Liver (tissue), 3 donors: Measurements from ENCODE around the gene VDR.

Experiments used
- EGR1 ChIP-seq, 2 donors: IDR thresholded peaks; 2 replicates each; pipeline ENCODE4 v1.6.1; 2016 to 2018; ENCODE audit warnings: antibody characterized with exemption in 2 of 2, low read depth in 2 of 2
- HNF4A ChIP-seq, 2 donors: conservative IDR thresholded peaks; 2 replicates each; pipeline ENCODE4 v1.6.1; 2016; ENCODE audit warnings: antibody characterized with exemption in 2 of 2, mild to moderate bottlenecking in 2 of 2
- NR2F2 ChIP-seq: IDR thresholded peaks from 2 replicates; pipeline ENCODE4 v1.6.1; 2016; ENCODE audit warnings: antibody characterized with exemption
- RXRA ChIP-seq, 2 donors: IDR thresholded peaks; 2 replicates each; pipeline ENCODE4 v1.6.1; 2017 to 2018; ENCODE audit warnings: antibody characterized with exemption in 2 of 2, mild to moderate bottlenecking in 1 of 2
- TF ChIP-seq, protein P1 (sequence below): IDR thresholded peaks from 2 replicates; pipeline ENCODE4 v1.6.1; 2016; ENCODE audit warnings: antibody characterized with exemption
- TF ChIP-seq, protein P2 (sequence below): fragments of 150-350 bp; IDR thresholded peaks from 2 replicates; pipeline ENCODE4 v1.5.1; 2017; ENCODE audit warnings: improper control_type of control experiment, low read depth, low read length; ENCODE audit not compliant: missing input control
- TF ChIP-seq, protein P3 (sequence below): IDR thresholded peaks from 2 replicates; pipeline ENCODE4 v1.6.1; 2016; ENCODE audit warnings: antibody characterized with exemption
- donor health status: healthy.
- donor health status: healthy.

DNA sequence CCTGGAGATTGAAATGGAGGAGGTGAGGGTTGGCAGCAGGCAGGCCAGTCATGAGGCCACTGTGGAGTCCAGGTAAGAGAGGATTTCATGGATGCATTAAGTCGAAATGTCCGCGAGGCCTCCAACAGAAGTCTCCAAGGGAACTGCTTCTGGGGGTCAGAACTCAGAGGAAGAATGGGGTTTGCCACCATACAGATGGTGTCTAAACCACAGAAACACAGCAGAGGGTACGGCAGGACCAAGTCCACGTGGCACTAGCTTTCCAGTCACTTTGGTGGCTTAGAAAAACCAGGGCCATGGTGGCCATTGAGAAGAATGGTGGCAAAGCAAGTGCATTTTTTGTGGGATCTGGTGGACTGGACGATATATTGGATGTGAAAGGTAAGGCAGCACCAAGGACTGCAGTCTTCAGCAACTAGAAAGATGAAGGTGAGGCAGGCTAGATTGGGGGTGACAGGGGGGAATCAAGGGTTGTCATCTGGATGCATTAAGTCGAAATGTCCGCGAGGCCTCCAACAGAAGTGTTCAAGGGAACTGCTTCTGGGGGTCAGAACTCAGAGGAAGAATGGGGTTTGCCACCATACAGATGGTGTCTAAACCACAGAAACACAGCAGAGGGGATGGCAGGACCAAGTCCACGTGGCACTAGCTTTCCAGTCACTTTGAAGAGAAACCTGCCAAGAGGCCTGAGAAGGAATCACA lies 36.1 kb upstream of the VDR start:
- TF ChIP-seq, protein P1, sequence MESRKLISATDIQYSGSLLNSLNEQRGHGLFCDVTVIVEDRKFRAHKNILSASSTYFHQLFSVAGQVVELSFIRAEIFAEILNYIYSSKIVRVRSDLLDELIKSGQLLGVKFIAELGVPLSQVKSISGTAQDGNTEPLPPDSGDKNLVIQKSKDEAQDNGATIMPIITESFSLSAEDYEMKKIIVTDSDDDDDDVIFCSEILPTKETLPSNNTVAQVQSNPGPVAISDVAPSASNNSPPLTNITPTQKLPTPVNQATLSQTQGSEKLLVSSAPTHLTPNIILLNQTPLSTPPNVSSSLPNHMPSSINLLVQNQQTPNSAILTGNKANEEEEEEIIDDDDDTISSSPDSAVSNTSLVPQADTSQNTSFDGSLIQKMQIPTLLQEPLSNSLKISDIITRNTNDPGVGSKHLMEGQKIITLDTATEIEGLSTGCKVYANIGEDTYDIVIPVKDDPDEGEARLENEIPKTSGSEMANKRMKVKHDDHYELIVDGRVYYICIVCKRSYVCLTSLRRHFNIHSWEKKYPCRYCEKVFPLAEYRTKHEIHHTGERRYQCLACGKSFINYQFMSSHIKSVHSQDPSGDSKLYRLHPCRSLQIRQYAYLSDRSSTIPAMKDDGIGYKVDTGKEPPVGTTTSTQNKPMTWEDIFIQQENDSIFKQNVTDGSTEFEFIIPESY = no peak
- TF ChIP-seq, protein P2, sequence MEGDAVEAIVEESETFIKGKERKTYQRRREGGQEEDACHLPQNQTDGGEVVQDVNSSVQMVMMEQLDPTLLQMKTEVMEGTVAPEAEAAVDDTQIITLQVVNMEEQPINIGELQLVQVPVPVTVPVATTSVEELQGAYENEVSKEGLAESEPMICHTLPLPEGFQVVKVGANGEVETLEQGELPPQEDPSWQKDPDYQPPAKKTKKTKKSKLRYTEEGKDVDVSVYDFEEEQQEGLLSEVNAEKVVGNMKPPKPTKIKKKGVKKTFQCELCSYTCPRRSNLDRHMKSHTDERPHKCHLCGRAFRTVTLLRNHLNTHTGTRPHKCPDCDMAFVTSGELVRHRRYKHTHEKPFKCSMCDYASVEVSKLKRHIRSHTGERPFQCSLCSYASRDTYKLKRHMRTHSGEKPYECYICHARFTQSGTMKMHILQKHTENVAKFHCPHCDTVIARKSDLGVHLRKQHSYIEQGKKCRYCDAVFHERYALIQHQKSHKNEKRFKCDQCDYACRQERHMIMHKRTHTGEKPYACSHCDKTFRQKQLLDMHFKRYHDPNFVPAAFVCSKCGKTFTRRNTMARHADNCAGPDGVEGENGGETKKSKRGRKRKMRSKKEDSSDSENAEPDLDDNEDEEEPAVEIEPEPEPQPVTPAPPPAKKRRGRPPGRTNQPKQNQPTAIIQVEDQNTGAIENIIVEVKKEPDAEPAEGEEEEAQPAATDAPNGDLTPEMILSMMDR = no peak
- no peak for TF ChIP-seq HNF4A (conservative IDR thresholded peaks at IDR 0.05)
- TF ChIP-seq NR2F2 = no peak
- TF ChIP-seq EGR1 (IDR thresholded peaks at IDR 0.05; ENCODE audit: low read depth in 2 of 2) = no peak
- no peak for TF ChIP-seq RXRA (IDR thresholded peaks at IDR 0.05)
- TF ChIP-seq, protein P3, sequence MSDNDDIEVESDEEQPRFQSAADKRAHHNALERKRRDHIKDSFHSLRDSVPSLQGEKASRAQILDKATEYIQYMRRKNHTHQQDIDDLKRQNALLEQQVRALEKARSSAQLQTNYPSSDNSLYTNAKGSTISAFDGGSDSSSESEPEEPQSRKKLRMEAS = no peak
